K562 (cell line): ENCODE results near the gene PTBP3. TPM values are rescaled to one million over a fixed set of nuclear protein-coding genes. Genes with fewer than 3 reads are reported as not detected.

Experiments
- CTCF ChIP-seq, 3 experiments: IDR thresholded peaks in 2 of 3; conservative IDR thresholded peaks in 1 of 3; 2 replicates each; pipeline ENCODE4 v1.5.1; 2011 to 2012; ENCODE audit warnings: low read length in 3 of 3, mild to moderate bottlenecking in 3 of 3, control low read depth in 2 of 3, improper control_type of control experiment in 1 of 3, inconsistent platforms in 1 of 3, low read depth in 1 of 3, mixed read lengths in 1 of 3, moderate library complexity in 1 of 3; ENCODE audit not compliant: insufficient read depth in 2 of 3
- HCFC1 ChIP-seq: IDR thresholded peaks from 2 replicates; pipeline ENCODE4 v1.6.1; 2012; ENCODE audit warnings: low read depth, low read length, improper control_type of control experiment
- MGA ChIP-seq: fragments of 450-650 bp; IDR thresholded peaks from 2 replicates; pipeline ENCODE4 v1.6.1; 2016; ENCODE audit warnings: mild to moderate bottlenecking, moderate library complexity
- MLLT1 ChIP-seq, 2 experiments: fragments of 450-650 bp; IDR thresholded peaks; 2 replicates each; pipeline ENCODE4 v1.6.1; 2016
- NEUROD1 ChIP-seq: fragments of 150-350 bp; IDR thresholded peaks from 2 replicates; pipeline ENCODE4 v1.6.1; 2014; ENCODE audit warnings: borderline replicate concordance, low read length, low read depth; ENCODE audit not compliant: partially characterized antibody
- NKRF ChIP-seq: fragments of 450-650 bp; IDR thresholded peaks from 2 replicates; pipeline ENCODE4 v1.6.1; 2016; ENCODE audit warnings: borderline replicate concordance
- RAD21 ChIP-seq, 2 experiments: fragments of 250-450 bp in 1 of 2; fragments of 450-650 bp in 1 of 2; sonication (Bioruptor Pico) in 1 of 2; formaldehyde crosslinking in 1 of 2; IDR thresholded peaks in 1 of 2; conservative IDR thresholded peaks in 1 of 2; 2 replicates each; pipeline versions ENCODE4 v1.4.0 to v1.8.0; 2020 to 2022; ENCODE audit warnings: mild to moderate bottlenecking in 2 of 2, moderate library complexity in 1 of 2
- SRF ChIP-seq, 2 experiments: fragments of 250-450, 450-650 bp in 1 of 2; sonication (Bioruptor Pico) in 1 of 2; sonication (generic) in 1 of 2; formaldehyde crosslinking; IDR thresholded peaks; 2 replicates each; pipeline versions ENCODE4 v1.5.0 to v1.5.1; 2020 to 2022; ENCODE audit warnings: mild to moderate bottlenecking in 1 of 2, missing genetic modification reagents in 1 of 2
- ZBTB7A ChIP-seq: IDR thresholded peaks from 2 replicates; pipeline ENCODE4 v1.6.1; 2011; ENCODE audit warnings: low read depth, mild to moderate bottlenecking, low read length, moderate library complexity, borderline replicate concordance; ENCODE audit not compliant: control insufficient read depth
- polyA plus RNA-seq, 8 experiments: library from polyadenylated mRNA; depleted of rRNA in 4 of 8; stranded (reverse) in 5 of 8; unstranded in 3 of 8; fragments of >200 nt; fragmentation: Nextera tagmentation in 2 of 8; fragmentation: Illumina TruSeq in 1 of 8; extraction: Ambion mirVana in 2 of 8; extraction: Trizol in 1 of 8; gene quantifications; 2 replicates each; pipeline versions ENCODE4 v1.2.1 to v1.2.3, GENCODE V29; 2011 to 2014; ENCODE audit warnings: inconsistent platforms in 1 of 8, missing spikeins in 1 of 8
- total RNA-seq, 7 experiments: library from RNA; depleted of rRNA in 6 of 7; stranded (reverse); fragments of >200 nt in 6 of 7; fragmentation: Illumina TruSeq in 2 of 7; extraction: Trizol in 2 of 7; gene quantifications; 2 replicates each; pipeline versions ENCODE4 v1.2.1 to v1.2.3, GENCODE V29; 2011 to 2021; ENCODE audit warnings: low replicate concordance in 1 of 7

PTBP3 gene
- total and polyA plus RNA-seq, 9 of the 15 experiments (the other 6 are each of a cell fraction or from before 2014, with no cell fraction given), result 22.4 to 132 (median 68.0) TPM

GRCh38 chr9:112332674-112332976, 794 bp downstream of the PTBP3 start (continued):
- TF ChIP-seq MGA (0 out of 2 replicates have a peak, but pooled peaks have one; percentile 2), HCFC1 (no peak), RAD21 (CRISPR knock-in tag; conservative IDR thresholded peaks at IDR 0.05 in 1 of 2, IDR thresholded peaks at IDR 0.05 in 1 of 2) (peak in 1 of 2 experiments; percentile 12; a peak in 1 of 4 replicates), SRF (CRISPR knock-in tag; IDR thresholded peaks at IDR 0.05) (0 out of 4 replicates have a peak, but pooled peaks of 1 of the 2 experiments have one; percentile 38), ZBTB7A (peak; percentile 91; the same call in 1 of the 2 replicates), NEUROD1 (no peak), MLLT1 (IDR thresholded peaks at IDR 0.05) (no peak), NKRF (0 out of 2 replicates have a peak, but pooled peaks have one; percentile 14), CTCF (IDR thresholded peaks at IDR 0.05 in 2 of 3, conservative IDR thresholded peaks at IDR 0.05 in 1 of 3; ENCODE audit: insufficient read depth in 2 of 3, low read depth in 1 of 3, low read length in 3 of 3) (peak in 2 of 3 experiments; percentile 14 to 21; a peak in 1 of 6 replicates)
